ENCODE measurements around the gene SVOP.

- no peak for TF ChIP-seq TAF1 (IDR thresholded peaks at IDR 0.05; ENCODE audit: borderline replicate concordance, insufficient read depth, low read length)
- TF ChIP-seq, protein P1, sequence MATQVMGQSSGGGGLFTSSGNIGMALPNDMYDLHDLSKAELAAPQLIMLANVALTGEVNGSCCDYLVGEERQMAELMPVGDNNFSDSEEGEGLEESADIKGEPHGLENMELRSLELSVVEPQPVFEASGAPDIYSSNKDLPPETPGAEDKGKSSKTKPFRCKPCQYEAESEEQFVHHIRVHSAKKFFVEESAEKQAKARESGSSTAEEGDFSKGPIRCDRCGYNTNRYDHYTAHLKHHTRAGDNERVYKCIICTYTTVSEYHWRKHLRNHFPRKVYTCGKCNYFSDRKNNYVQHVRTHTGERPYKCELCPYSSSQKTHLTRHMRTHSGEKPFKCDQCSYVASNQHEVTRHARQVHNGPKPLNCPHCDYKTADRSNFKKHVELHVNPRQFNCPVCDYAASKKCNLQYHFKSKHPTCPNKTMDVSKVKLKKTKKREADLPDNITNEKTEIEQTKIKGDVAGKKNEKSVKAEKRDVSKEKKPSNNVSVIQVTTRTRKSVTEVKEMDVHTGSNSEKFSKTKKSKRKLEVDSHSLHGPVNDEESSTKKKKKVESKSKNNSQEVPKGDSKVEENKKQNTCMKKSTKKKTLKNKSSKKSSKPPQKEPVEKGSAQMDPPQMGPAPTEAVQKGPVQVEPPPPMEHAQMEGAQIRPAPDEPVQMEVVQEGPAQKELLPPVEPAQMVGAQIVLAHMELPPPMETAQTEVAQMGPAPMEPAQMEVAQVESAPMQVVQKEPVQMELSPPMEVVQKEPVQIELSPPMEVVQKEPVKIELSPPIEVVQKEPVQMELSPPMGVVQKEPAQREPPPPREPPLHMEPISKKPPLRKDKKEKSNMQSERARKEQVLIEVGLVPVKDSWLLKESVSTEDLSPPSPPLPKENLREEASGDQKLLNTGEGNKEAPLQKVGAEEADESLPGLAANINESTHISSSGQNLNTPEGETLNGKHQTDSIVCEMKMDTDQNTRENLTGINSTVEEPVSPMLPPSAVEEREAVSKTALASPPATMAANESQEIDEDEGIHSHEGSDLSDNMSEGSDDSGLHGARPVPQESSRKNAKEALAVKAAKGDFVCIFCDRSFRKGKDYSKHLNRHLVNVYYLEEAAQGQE (IDR thresholded peaks at IDR 0.05; ENCODE audit: insufficient read depth in 1 of 2, low read depth in 2 of 2, low read length in 2 of 2), result no peak
Observed at GRCh38 chr12:109018296-109018695, 2.6 kb downstream of the SVOP start.

All from PFSK-1 (cell line).